Measurements from ENCODE around the gene ZSCAN20.

The ZSCAN20 gene

DNA sequence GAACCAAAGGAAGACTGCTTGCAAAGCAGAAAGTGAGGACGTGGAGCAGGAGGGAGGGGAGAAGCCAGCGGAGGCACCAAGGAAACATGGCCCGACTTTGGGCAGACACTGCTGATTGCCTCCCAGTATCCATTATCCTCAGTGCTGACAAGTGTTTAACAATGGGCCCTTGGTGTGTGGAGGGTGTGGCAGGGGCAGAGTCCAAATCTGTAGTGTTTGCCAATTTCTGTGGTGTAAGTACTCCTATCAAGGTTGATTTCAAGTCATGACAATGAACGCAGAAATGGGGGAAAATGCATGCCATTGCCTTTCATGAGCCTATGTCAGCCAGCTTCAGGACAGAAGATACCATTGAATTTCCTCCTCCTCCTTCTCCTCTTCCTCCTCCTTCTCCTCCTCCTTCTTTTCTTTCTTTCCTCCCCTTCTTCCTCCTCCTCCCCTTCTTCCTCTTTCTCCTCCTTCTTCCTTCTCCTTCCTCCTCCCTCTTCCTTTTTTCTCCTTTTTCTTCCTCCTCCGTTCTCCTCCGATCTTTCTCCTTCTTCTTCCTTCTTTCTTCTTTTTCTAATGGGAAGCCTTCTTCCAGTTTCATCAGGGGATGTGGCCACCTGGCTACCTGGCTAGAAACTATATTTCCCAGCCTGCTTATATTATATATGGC, 31.2 kb upstream of the ZSCAN20 start:
- Histone ChIP-seq H3K27ac (ENCODE audit: low read depth, low read length) (no peak overlapping the region), H3F3A (ENCODE audit: insufficient read depth) (no peaks in the 10 kb centered on the region), H4K20me1 (ENCODE audit: low read depth, low read length) (no peaks in the 10 kb centered on the region), H3K9me2 (replicated peaks; ENCODE audit: insufficient read depth, low read length) (no peaks in the 10 kb centered on the region), H3K9me3 (ENCODE audit: insufficient read depth, low read length) (no peaks in the 10 kb centered on the region), H3K27me3 (ENCODE audit: low read length) (no peaks in the 10 kb centered on the region), H3K4me3 (ENCODE audit: insufficient read depth, low read length, poor library complexity, severe bottlenecking) (no peak overlapping the region), H3K4me2 (ENCODE audit: low read depth, low read length, poor library complexity, severe bottlenecking) (no peak overlapping the region), H3K9ac (ENCODE audit: low read length) (no peak overlapping the region), H3K79me2 (ENCODE audit: insufficient read depth, low read length) (no peaks in the 10 kb centered on the region), H3K36me3 (ENCODE audit: low read length) (no peaks in the 10 kb centered on the region), H2AFZ (ENCODE audit: low read depth, low read length, severe bottlenecking) (no peak overlapping the region)
- no peak for TF ChIP-seq CTCF (IDR thresholded peaks at IDR 0.05; ENCODE audit: insufficient read depth, low read length, poor library complexity, severe bottlenecking)
- no peak for TF ChIP-seq EZH2phosphoT487 (conservative IDR thresholded peaks at IDR 0.05; ENCODE audit: low read length)

DNA sequence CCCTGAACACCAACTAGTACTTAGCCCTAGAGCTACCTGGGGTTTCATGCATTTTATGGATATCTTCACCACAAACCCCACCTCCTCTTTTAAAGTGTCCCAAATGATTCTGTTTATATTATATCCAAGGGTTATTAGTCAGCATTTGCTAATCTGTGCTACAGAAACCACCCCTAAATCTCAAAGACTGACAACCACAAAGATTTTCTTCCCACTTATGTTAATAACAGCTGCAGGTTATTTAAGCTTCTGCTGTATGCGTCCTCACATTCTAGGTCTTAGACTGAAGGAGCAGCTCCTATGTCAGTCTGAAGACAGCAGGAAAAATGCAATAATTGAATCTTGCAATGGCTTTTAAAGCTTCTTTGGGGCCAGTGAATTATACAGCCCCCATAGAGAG, 30.3 kb upstream of the ZSCAN20 start:
- Histone ChIP-seq H3F3A (ENCODE audit: insufficient read depth) (no peaks in the 10 kb centered on the region), H3K9ac (ENCODE audit: low read length) (no peak overlapping the region), H3K79me2 (ENCODE audit: insufficient read depth, low read length) (no peaks in the 10 kb centered on the region), H3K9me2 (replicated peaks; ENCODE audit: insufficient read depth, low read length) (no peaks in the 10 kb centered on the region), H3K36me3 (ENCODE audit: low read length) (no peaks in the 10 kb centered on the region), H3K4me3 (ENCODE audit: insufficient read depth, low read length, poor library complexity, severe bottlenecking) (no peak overlapping the region), H4K20me1 (ENCODE audit: low read depth, low read length) (no peaks in the 10 kb centered on the region), H3K4me2 (ENCODE audit: low read depth, low read length, poor library complexity, severe bottlenecking) (no peak overlapping the region), H3K27ac (ENCODE audit: low read depth, low read length) (no peak overlapping the region), H3K27me3 (ENCODE audit: low read length) (no peaks in the 10 kb centered on the region), H3K9me3 (ENCODE audit: insufficient read depth, low read length) (no peaks in the 10 kb centered on the region), H2AFZ (ENCODE audit: low read depth, low read length, severe bottlenecking) (no peak overlapping the region)
- TF ChIP-seq CTCF (IDR thresholded peaks at IDR 0.05; ENCODE audit: insufficient read depth, low read length, poor library complexity, severe bottlenecking) (no peak), EZH2phosphoT487 (conservative IDR thresholded peaks at IDR 0.05; ENCODE audit: low read length) (no peak)

DNA sequence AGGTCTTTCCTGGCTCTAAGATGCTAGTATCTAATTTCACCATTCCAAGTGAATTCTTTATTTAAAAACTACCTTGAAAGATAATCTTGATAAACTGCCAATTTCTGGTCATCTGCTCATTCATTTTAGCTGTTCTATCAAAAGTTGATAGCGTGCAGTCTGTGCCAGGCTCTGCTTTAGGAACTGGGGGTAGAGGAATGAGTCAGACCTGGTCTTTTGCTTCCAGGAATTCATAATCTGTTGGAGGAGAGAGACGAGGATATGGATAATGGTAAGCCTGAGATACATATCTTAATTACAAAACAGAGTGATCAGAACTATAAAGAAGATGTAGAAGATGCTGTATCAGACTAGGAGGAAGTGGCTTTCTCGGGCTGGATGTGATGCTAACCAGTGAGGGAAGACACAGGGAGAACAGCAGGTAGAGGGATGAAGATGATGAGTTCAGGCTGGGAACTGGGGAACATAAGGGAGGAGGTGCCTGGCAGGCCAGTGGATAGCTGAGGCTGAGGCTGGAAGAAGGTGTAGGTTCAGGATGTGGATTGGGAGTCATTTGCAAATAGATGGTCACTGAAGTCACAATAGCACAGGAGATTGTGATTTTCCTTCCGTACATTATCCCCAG, 29.3 kb upstream of the ZSCAN20 start:
- no peaks in the 10 kb centered on the region for H4K20me1 ChIP-seq (ENCODE audit: low read depth, low read length)
- H3F3A ChIP-seq (ENCODE audit: insufficient read depth), result no peaks in the 10 kb centered on the region
- TF ChIP-seq EZH2phosphoT487 (conservative IDR thresholded peaks at IDR 0.05; ENCODE audit: low read length), result no peak
- no peak for TF ChIP-seq CTCF (IDR thresholded peaks at IDR 0.05; ENCODE audit: insufficient read depth, low read length, poor library complexity, severe bottlenecking)
- H3K9me2 ChIP-seq (replicated peaks; ENCODE audit: insufficient read depth, low read length), result no peaks in the 10 kb centered on the region
- H3K27me3 ChIP-seq (ENCODE audit: low read length), result no peaks in the 10 kb centered on the region
- H3K4me2 ChIP-seq (ENCODE audit: low read depth, low read length, poor library complexity, severe bottlenecking), result no peak overlapping the region
- H3K9me3 ChIP-seq (ENCODE audit: insufficient read depth, low read length), result no peaks in the 10 kb centered on the region
- no peaks in the 10 kb centered on the region for H3K79me2 ChIP-seq (ENCODE audit: insufficient read depth, low read length)
- no peak overlapping the region for H3K4me3 ChIP-seq (ENCODE audit: insufficient read depth, low read length, poor library complexity, severe bottlenecking)
- H3K36me3 ChIP-seq (ENCODE audit: low read length), result no peaks in the 10 kb centered on the region
- no peak overlapping the region for H2AFZ ChIP-seq (ENCODE audit: low read depth, low read length, severe bottlenecking)
- H3K27ac ChIP-seq (ENCODE audit: low read depth, low read length), result no peak overlapping the region
- no peak overlapping the region for H3K9ac ChIP-seq (ENCODE audit: low read length)

Measured in SU-DHL-6 (cell line).